GM23338 (cell line): ENCODE measurements around the gene RAB34. TPM values are rescaled to one million over a fixed set of nuclear protein-coding genes. Genes with fewer than 3 reads are reported as not detected.

Experiments
- ATAC-seq: fragments of 200-7000 bp; cut with Tn5 transposase; 3 replicates; pipeline ENCODE4 v1.9.1; 2020
- DNase-seq: peaks from one replicate; pipeline ENCODE4 v3.0.0-alpha.2; 2015; ENCODE audit warnings: low spot score
- H2AFZ ChIP-seq: fragments of 200-600 bp; sonication (generic); 2 replicates; pipeline ENCODE4 v1.8.0; 2016; ENCODE audit warnings: antibody characterized with exemption, mild to moderate bottlenecking, moderate library complexity
- H3F3A ChIP-seq: fragments of 200-600 bp; sonication (generic); replicated peaks from 2 replicates; pipeline ENCODE4 v1.8.0; 2017; ENCODE audit warnings: antibody characterized with exemption, mixed run types, low read depth
- H3K27ac ChIP-seq: fragments of 200-600 bp; sonication (generic); 2 replicates; pipeline ENCODE4 v1.6.1; 2016; ENCODE audit warnings: low read depth
- H3K27me3 ChIP-seq: fragments of 200-600 bp; sonication (generic); 2 replicates; pipeline ENCODE4 v1.8.0; 2016; ENCODE audit warnings: mild to moderate bottlenecking, mixed run types, moderate library complexity; ENCODE audit not compliant: insufficient read depth
- H3K36me3 ChIP-seq: fragments of 200-600 bp; sonication (generic); 2 replicates; pipeline ENCODE4 v1.8.0; 2016; ENCODE audit warnings: mild to moderate bottlenecking; ENCODE audit not compliant: insufficient read depth
- H3K4me1 ChIP-seq: fragments of 200-600 bp; sonication (generic); 2 replicates; pipeline ENCODE4 v1.8.0; 2016; ENCODE audit warnings: mild to moderate bottlenecking, moderate library complexity; ENCODE audit not compliant: insufficient read depth
- H3K4me2 ChIP-seq: fragments of 200-600 bp; sonication (generic); 2 replicates; pipeline ENCODE4 v1.7.1; 2017; ENCODE audit warnings: mixed run types
- H3K4me3 ChIP-seq: fragments of 200-600 bp; sonication (generic); 2 replicates; pipeline ENCODE4 v1.6.1; 2016; ENCODE audit warnings: mixed run types
- H3K79me2 ChIP-seq: fragments of 200-600 bp; sonication (generic); replicated peaks from 2 replicates; pipeline ENCODE4 v1.8.0; 2017; ENCODE audit warnings: mild to moderate bottlenecking; ENCODE audit not compliant: insufficient read depth
- H3K9me2 ChIP-seq: fragments of 200-600 bp; sonication (generic); 2 replicates; pipeline ENCODE4 v1.8.0; 2017; ENCODE audit not compliant: insufficient read depth
- H4K20me1 ChIP-seq: fragments of 200-600 bp; sonication (generic); replicated peaks from 2 replicates; pipeline ENCODE4 v1.8.0; 2017; ENCODE audit warnings: mild to moderate bottlenecking; ENCODE audit not compliant: insufficient read depth
- H3K27ac Mint-ChIP-seq: 2 replicates; pipeline ENCODE4 v1.8.0; 2020; ENCODE audit warnings: inconsistent platforms, mild to moderate bottlenecking, moderate library complexity, mixed read lengths
- H3K27me3 Mint-ChIP-seq: 3 replicates; pipeline ENCODE4 v1.8.0; 2022; ENCODE audit warnings: low read depth, mild to moderate bottlenecking, moderate library complexity, mixed read lengths, inconsistent platforms; ENCODE audit not compliant: insufficient read depth, poor library complexity
- H3K36me3 Mint-ChIP-seq: 3 replicates; pipeline ENCODE4 v1.8.0; 2021; ENCODE audit warnings: low read depth, mild to moderate bottlenecking, inconsistent platforms, moderate library complexity, mixed read lengths
- H3K4me1 Mint-ChIP-seq: 3 replicates; pipeline ENCODE4 v1.8.0; 2020; ENCODE audit warnings: mild to moderate bottlenecking, inconsistent platforms, mixed read lengths
- H3K4me3 Mint-ChIP-seq: 3 replicates; pipeline ENCODE4 v1.8.0; 2021; ENCODE audit warnings: moderate library complexity, mild to moderate bottlenecking, inconsistent platforms, mixed read lengths
- H3K9me3 Mint-ChIP-seq: 3 replicates; pipeline ENCODE4 v1.8.0; 2020; ENCODE audit warnings: moderate library complexity, mild to moderate bottlenecking, inconsistent platforms, mixed read lengths
- CREB1 ChIP-seq: fragments of 250-450 bp; sonication (Bioruptor Pico); IDR thresholded peaks from 2 replicates; pipeline ENCODE4 v1.5.0; 2020; ENCODE audit warnings: low read depth, mild to moderate bottlenecking, moderate library complexity
- EZH2phosphoT487 ChIP-seq: fragments of 200-600 bp; sonication (generic); IDR thresholded peaks from one replicate; pipeline ENCODE4 v1.8.1; 2018; ENCODE audit warnings: antibody characterized with exemption; ENCODE audit not compliant: unreplicated experiment
- JUNB ChIP-seq: IDR thresholded peaks from one replicate; pipeline ENCODE4 v1.6.1; 2016; ENCODE audit warnings: antibody characterized with exemption; ENCODE audit not compliant: unreplicated experiment
- POLR2AphosphoS5 ChIP-seq: IDR thresholded peaks from 2 replicates; pipeline ENCODE4 v1.6.1; 2016; ENCODE audit warnings: antibody characterized with exemption, low read depth
- STAT1 ChIP-seq: IDR thresholded peaks from one replicate; pipeline ENCODE4 v1.6.1; 2016; ENCODE audit warnings: antibody characterized with exemption; ENCODE audit not compliant: unreplicated experiment
- ZNF114 ChIP-seq: fragments of 250-450 bp; sonication (Bioruptor Pico); IDR thresholded peaks from 2 replicates; pipeline ENCODE4 v1.5.0; 2020; ENCODE audit warnings: mild to moderate bottlenecking, moderate library complexity
- ZNF331 ChIP-seq: fragments of 250-450 bp; sonication (Bioruptor Pico); IDR thresholded peaks from 2 replicates; pipeline ENCODE4 v1.5.0; 2020; ENCODE audit warnings: low read depth, mild to moderate bottlenecking, moderate library complexity
- polyA plus RNA-seq: library from polyadenylated mRNA; unstranded; fragments of >200 nt; fragmentation: Nextera tagmentation; extraction: Ambion mirVana; gene quantifications from 2 replicates; pipeline ENCODE4 v1.2.1, GENCODE V29; 2016
- total RNA-seq: library from RNA; depleted of rRNA; stranded (reverse); fragments of >200 nt; shearing (Covaris generic); gene quantifications from 2 replicates; pipeline ENCODE4 v1.2.3, GENCODE V29; 2014
- TF ChIP-seq, protein P1 (sequence below), 2 experiments: fragments of 200-600 bp in 1 of 2; sonication (generic) in 1 of 2; conservative IDR thresholded peaks; 2 replicates each; pipeline versions ENCODE4 v1.5.1 to v1.6.1; 2016 to 2017; ENCODE audit warnings: antibody characterized with exemption in 2 of 2, low read depth in 2 of 2, mild to moderate bottlenecking in 2 of 2, moderate library complexity in 1 of 2
- TF ChIP-seq, protein P2 (sequence below): IDR thresholded peaks from 2 replicates; pipeline ENCODE4 v1.6.1; 2016; ENCODE audit warnings: antibody characterized with exemption

RAB34 gene
- total and polyA plus RNA-seq, 2 experiments from 2014 or later = 184 to 394 TPM

DNA sequence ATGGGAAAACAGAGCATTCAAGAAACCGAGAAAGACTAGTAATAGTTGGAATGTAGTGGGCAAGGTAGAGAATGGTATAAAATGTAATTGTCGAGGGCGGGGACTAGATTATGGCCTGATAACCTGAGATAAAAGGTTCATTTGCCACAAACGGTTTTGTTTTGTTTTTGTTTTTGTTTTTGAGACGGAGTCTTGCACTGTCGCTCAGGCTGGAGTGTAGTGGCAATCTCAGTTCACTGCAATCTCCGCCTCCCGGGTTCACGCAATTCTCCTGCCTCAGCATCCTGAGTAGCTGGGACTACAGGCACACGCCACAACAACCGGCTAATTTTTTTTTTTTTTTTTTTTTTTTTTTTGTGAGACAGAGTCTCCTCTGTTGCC lies 12.3 kb upstream of the RAB34 start:
- TF ChIP-seq ZNF331 (CRISPR knock-in tag) (no peak), STAT1 (no peak)
- H3K9me3 Mint-ChIP-seq = peaks cover 3% of the 10 kb centered on the region; the same call in 2 of the 3 replicates
- no peak for DNase-seq
- no peak overlapping the region for H3K4me2 ChIP-seq
- no peaks in the 10 kb centered on the region; the same call in 1 of the 2 replicates for H4K20me1 ChIP-seq
- H3K4me1 ChIP-seq = 0 out of 2 replicates have a peak, but pooled peaks cover under 1% of the 10 kb centered on the region
- no peaks in the 10 kb centered on the region; the same call in 1 of the 2 replicates for H3K79me2 ChIP-seq
- H3K27ac Mint-ChIP-seq = peak overlapping the region; percentile 34; the same call in 1 of the 2 replicates
- H3K4me3 ChIP-seq = no peak overlapping the region
- no peaks in the 10 kb centered on the region for H3K27me3 ChIP-seq
- H3K27ac ChIP-seq = no peak overlapping the region
- peaks cover 12% of the 10 kb centered on the region for H3K36me3 Mint-ChIP-seq
- no peak overlapping the region; the same call in 2 of the 3 replicates for H3K4me3 Mint-ChIP-seq
- H3K9me2 ChIP-seq = no peaks in the 10 kb centered on the region
- no peak for ATAC-seq
- H3K4me1 Mint-ChIP-seq = peaks cover 10% of the 10 kb centered on the region
- no peak overlapping the region for H2AFZ ChIP-seq
- peaks cover 24% of the 10 kb centered on the region for H3F3A ChIP-seq
- no peaks in the 10 kb centered on the region for H3K36me3 ChIP-seq
- peaks cover 27% of the 10 kb centered on the region for H3K27me3 Mint-ChIP-seq

DNA sequence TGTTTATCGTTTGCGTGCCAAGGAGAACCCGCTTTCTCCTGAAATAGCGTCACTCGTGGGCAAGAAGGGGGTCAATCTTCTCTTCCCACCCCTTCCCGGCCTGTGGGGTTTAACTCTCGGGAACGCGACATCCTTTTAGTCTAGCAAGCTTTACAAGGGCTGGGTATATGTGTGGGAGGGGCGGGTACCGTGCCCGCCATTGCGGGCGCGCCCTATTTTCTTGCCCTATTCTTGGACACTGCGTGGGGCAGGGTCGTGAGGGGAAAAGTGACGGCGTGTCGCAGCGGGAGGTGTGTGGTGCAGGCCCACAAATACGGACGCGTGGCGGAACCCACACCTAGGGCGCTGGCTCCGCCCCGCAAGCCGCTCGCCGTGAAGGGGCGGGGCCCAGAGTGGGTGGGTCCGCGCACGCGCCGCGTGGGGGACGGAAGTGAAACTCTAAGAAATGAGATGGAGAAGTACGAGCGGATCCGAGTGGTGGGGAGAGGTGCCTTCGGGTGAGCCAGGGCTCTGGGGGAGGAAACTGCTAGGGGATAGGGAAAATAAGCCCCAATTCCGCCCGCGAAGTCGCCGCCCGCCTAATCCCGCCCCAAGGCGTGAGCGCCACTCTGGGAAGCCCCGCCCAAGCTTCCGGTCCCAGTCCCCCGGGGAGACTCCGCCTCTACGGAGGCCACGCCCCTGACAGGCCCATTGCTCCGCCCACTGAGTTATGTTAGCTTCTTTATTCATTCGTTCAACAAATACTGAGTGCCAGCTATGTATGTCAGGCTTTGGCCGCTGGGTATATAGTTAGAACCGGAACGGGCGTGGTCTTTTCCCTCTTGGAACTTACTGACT lies 10.9 kb upstream of the RAB34 start, which contains the start of gene NEK8:
Gene NEK8 (plus strand): TSS at position 425 of the 837 bp plus-strand sequence. CDS start 26 bp downstream, at position 451.
- H3K36me3 Mint-ChIP-seq = peaks cover 19% of the 10 kb centered on the region
- Histone ChIP-seq H3K79me2 (peaks cover 2% of the 10 kb centered on the region; the same call in 1 of the 2 replicates), H2AFZ (peak within 1 kb of the TSS; percentile 33; the same call in 1 of the 2 replicates), H3K9me2 (no peaks in the 10 kb centered on the region), H3K27ac (peak within 1 kb of the TSS; percentile 99), H3K27me3 (no peaks in the 10 kb centered on the region), H3K4me3 (peak within 1 kb of the TSS; percentile 98), H3K4me2 (peak within 1 kb of the TSS; percentile 90), H3K36me3 (peaks cover 9% of the 10 kb centered on the region; the same call in 1 of the 2 replicates), H3K4me1 (peaks cover 12% of the 10 kb centered on the region; the same call in 1 of the 2 replicates), H3F3A (peaks cover 35% of the 10 kb centered on the region), H4K20me1 (peaks cover 5% of the 10 kb centered on the region; the same call in 1 of the 2 replicates)
- peak; percentile 98 for DNase-seq
- H3K27ac Mint-ChIP-seq = peak within 1 kb of the TSS; percentile 99
- H3K9me3 Mint-ChIP-seq = peaks cover 3% of the 10 kb centered on the region; the same call in 2 of the 3 replicates
- H3K4me3 Mint-ChIP-seq = peak within 1 kb of the TSS; percentile 94
- TF ChIP-seq EZH2phosphoT487 = no peak
- TF ChIP-seq POLR2AphosphoS5 = peak; percentile 60
- H3K4me1 Mint-ChIP-seq = peaks cover 23% of the 10 kb centered on the region
- peak; percentile 2; the same call in 2 of the 3 replicates for ATAC-seq
- H3K27me3 Mint-ChIP-seq = peaks cover 33% of the 10 kb centered on the region

DNA sequence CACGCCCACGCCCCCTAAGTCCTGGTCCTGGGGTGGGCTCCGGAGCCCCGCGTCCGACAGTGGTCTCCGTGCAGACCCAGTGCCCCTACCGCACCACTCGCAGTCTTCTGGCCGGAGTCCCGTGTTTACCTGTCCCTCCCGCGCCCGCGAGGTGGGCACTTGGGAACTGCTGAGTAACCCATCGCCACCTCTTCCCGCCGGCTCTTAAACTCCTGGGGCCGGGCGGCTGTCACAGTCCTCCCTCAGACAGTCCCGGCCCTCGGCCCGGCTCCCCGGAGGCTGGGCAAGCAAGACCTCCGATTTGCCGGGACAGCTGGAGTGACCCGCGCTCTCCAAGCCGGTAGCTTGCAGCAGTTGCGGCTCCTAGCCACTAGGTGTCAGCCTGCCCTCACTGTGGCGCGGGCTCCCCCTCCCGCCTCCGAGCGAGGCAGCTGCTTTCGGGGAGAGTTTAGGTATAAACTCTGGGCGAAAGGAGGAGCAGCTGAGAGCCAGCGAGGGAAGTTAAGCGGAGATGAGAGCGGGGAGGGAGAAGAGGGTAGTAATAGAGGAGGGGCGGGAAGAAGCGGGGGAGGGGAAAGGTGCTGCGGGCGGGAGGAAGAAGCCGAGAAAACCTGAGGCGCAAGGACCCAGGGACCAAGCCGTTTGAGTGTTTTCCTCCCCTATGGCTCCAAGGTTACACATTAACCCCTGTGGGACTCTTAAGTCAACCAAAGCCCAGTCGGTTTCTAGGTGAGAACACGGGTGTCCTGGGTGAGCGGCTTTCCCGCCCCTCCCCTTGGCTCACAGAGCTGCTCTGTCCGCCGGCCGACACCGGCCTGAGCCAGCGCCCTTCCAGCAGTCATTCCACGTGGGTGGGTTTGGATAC lies 9.2 kb upstream of the RAB34 start:
- Mint-ChIP-seq H3K27me3 (peaks cover 32% of the 10 kb centered on the region), H3K4me1 (peaks cover 37% of the 10 kb centered on the region), H3K27ac (peak overlapping the region; percentile 99), H3K36me3 (peaks cover 36% of the 10 kb centered on the region), H3K4me3 (peak overlapping the region; percentile 94), H3K9me3 (peaks cover 3% of the 10 kb centered on the region; the same call in 2 of the 3 replicates)
- H3K27ac ChIP-seq = peak overlapping the region; percentile 99
- H2AFZ ChIP-seq = peak overlapping the region; percentile 33; the same call in 1 of the 2 replicates
- ATAC-seq = peak; percentile 56
- H3K4me3 ChIP-seq = peak overlapping the region; percentile 98
- H3K79me2 ChIP-seq = peaks cover 16% of the 10 kb centered on the region
- no peaks in the 10 kb centered on the region for H3K27me3 ChIP-seq
- peaks cover 53% of the 10 kb centered on the region for H3F3A ChIP-seq
- peaks cover 29% of the 10 kb centered on the region for H3K4me1 ChIP-seq
- H3K4me2 ChIP-seq = peak overlapping the region; percentile 99
- no peaks in the 10 kb centered on the region for H3K9me2 ChIP-seq
- peak; percentile 98 for DNase-seq
- H4K20me1 ChIP-seq = peaks cover 18% of the 10 kb centered on the region
- H3K36me3 ChIP-seq = peaks cover 24% of the 10 kb centered on the region
- TF ChIP-seq ZNF331 (CRISPR knock-in tag) = no peak
- no peak for TF ChIP-seq STAT1
- TF ChIP-seq, protein P1, sequence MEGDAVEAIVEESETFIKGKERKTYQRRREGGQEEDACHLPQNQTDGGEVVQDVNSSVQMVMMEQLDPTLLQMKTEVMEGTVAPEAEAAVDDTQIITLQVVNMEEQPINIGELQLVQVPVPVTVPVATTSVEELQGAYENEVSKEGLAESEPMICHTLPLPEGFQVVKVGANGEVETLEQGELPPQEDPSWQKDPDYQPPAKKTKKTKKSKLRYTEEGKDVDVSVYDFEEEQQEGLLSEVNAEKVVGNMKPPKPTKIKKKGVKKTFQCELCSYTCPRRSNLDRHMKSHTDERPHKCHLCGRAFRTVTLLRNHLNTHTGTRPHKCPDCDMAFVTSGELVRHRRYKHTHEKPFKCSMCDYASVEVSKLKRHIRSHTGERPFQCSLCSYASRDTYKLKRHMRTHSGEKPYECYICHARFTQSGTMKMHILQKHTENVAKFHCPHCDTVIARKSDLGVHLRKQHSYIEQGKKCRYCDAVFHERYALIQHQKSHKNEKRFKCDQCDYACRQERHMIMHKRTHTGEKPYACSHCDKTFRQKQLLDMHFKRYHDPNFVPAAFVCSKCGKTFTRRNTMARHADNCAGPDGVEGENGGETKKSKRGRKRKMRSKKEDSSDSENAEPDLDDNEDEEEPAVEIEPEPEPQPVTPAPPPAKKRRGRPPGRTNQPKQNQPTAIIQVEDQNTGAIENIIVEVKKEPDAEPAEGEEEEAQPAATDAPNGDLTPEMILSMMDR (conservative IDR thresholded peaks at IDR 0.05; ENCODE audit: low read depth in 2 of 2) = peak; percentile 94 to 100
- TF ChIP-seq JUNB = no peak
- TF ChIP-seq, protein P2, sequence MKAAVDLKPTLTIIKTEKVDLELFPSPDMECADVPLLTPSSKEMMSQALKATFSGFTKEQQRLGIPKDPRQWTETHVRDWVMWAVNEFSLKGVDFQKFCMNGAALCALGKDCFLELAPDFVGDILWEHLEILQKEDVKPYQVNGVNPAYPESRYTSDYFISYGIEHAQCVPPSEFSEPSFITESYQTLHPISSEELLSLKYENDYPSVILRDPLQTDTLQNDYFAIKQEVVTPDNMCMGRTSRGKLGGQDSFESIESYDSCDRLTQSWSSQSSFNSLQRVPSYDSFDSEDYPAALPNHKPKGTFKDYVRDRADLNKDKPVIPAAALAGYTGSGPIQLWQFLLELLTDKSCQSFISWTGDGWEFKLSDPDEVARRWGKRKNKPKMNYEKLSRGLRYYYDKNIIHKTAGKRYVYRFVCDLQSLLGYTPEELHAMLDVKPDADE = 0 out of 2 replicates have a peak, but pooled peaks have one; percentile 18
- no peak for TF ChIP-seq ZNF114
- peak; percentile 58; the same call in 1 of the 2 replicates for TF ChIP-seq CREB1 (CRISPR knock-in tag)
- TF ChIP-seq EZH2phosphoT487 = no peak
